Mesenchymal stem cell (in vitro differentiated cells and primary cell): ENCODE measurements around the gene RHBDF1.
A peak's percentile ranks its signal among the peaks of the same experiment; 100 is the strongest.

Experiments used
- DNase-seq: peaks from one replicate; pipeline ENCODE4 v3.0.0-alpha.2; 2013
- H2AFZ ChIP-seq: one replicate; pipeline ENCODE4 v1.6.1; 2013; ENCODE audit warnings: low read depth, mild to moderate bottlenecking, control low read depth, inconsistent platforms, low read length, moderate library complexity
- H2AK5ac ChIP-seq: 2 replicates; pipeline ENCODE4 v1.6.1; 2013; ENCODE audit warnings: low read length, moderate library complexity, mild to moderate bottlenecking, inconsistent platforms; ENCODE audit not compliant: severe bottlenecking
- H2BK120ac ChIP-seq: one replicate; pipeline ENCODE4 v1.6.1; 2013; ENCODE audit warnings: low read depth, mild to moderate bottlenecking, inconsistent platforms, low read length, moderate library complexity
- H2BK12ac ChIP-seq, 2 experiments: one replicate each; pipeline ENCODE4 v1.6.1; 2013; ENCODE audit warnings: inconsistent platforms in 2 of 2, low read length in 2 of 2, mild to moderate bottlenecking in 2 of 2, moderate library complexity in 2 of 2, control low read depth in 1 of 2
- H2BK15ac ChIP-seq: one replicate; pipeline ENCODE4 v1.6.1; 2013; ENCODE audit warnings: mild to moderate bottlenecking, low read depth, inconsistent platforms; ENCODE audit not compliant: poor library complexity, severe bottlenecking
- H2BK5ac ChIP-seq: 2 replicates; pipeline ENCODE4 v1.6.1; 2013; ENCODE audit warnings: low read depth, mild to moderate bottlenecking, low read length, control low read depth, inconsistent platforms; ENCODE audit not compliant: poor library complexity, severe bottlenecking
- H3K14ac ChIP-seq, 2 experiments: one replicate each; pipeline ENCODE4 v1.6.1; 2013; ENCODE audit warnings: inconsistent platforms in 2 of 2, low read length in 2 of 2, control low read depth in 1 of 2, mild to moderate bottlenecking in 1 of 2, moderate library complexity in 1 of 2
- H3K18ac ChIP-seq, 2 experiments: one replicate each; pipeline ENCODE4 v1.6.1; 2013; ENCODE audit warnings: inconsistent platforms in 2 of 2, low read length in 2 of 2, control low read depth in 1 of 2, low read depth in 1 of 2, mild to moderate bottlenecking in 1 of 2
- H3K23ac ChIP-seq, 2 experiments: one replicate each; pipeline ENCODE4 v1.6.1; 2013; ENCODE audit warnings: inconsistent platforms in 2 of 2, low read length in 2 of 2, mild to moderate bottlenecking in 2 of 2, moderate library complexity in 2 of 2, control low read depth in 1 of 2
- H3K27ac ChIP-seq: 2 replicates; pipeline ENCODE4 v1.5.1; 2013; ENCODE audit warnings: mild to moderate bottlenecking, moderate library complexity, low read length, control low read depth, inconsistent platforms; ENCODE audit not compliant: poor library complexity, severe bottlenecking
- H3K27me3 ChIP-seq, 2 experiments: 2 replicates each; pipeline versions ENCODE4 v1.6.1 to v1.7.0; 2013; ENCODE audit warnings: low read length in 2 of 2, mild to moderate bottlenecking in 2 of 2, moderate library complexity in 2 of 2, control low read depth in 1 of 2, inconsistent platforms in 1 of 2; ENCODE audit not compliant: control insufficient read depth in 1 of 2, insufficient read depth in 1 of 2
- H3K36me3 ChIP-seq, 2 experiments: 2 replicates each; pipeline versions ENCODE4 v1.6.1 to v1.7.0; 2013; ENCODE audit warnings: low read length in 2 of 2, control low read depth in 1 of 2, inconsistent platforms in 1 of 2, low read depth in 1 of 2, mild to moderate bottlenecking in 1 of 2; ENCODE audit not compliant: insufficient read depth in 2 of 2, control insufficient read depth in 1 of 2
- H3K4ac ChIP-seq, 2 experiments: one replicate each; pipeline ENCODE4 v1.6.1; 2013; ENCODE audit warnings: inconsistent platforms in 2 of 2, low read length in 2 of 2, mild to moderate bottlenecking in 2 of 2, moderate library complexity in 2 of 2, control low read depth in 1 of 2, low read depth in 1 of 2
- H3K4me1 ChIP-seq: 2 replicates; pipeline ENCODE4 v1.6.1; 2013; ENCODE audit warnings: low read depth, low read length, control low read depth; ENCODE audit not compliant: control insufficient read depth, insufficient read depth
- H3K4me2 ChIP-seq: 2 replicates; pipeline ENCODE4 v1.6.1; 2013; ENCODE audit warnings: low read length, mild to moderate bottlenecking, inconsistent platforms; ENCODE audit not compliant: poor library complexity, severe bottlenecking
- H3K4me3 ChIP-seq, 2 experiments: 2 replicates each; pipeline versions ENCODE4 v1.5.1 to v1.7.0; 2013; ENCODE audit warnings: low read length in 2 of 2, mild to moderate bottlenecking in 2 of 2, control low read depth in 1 of 2, low read depth in 1 of 2; ENCODE audit not compliant: insufficient read depth in 1 of 2
- H3K79me1 ChIP-seq: replicated peaks from 2 replicates; pipeline ENCODE4 v1.6.1; 2013; ENCODE audit warnings: mild to moderate bottlenecking, control low read depth, low read length, inconsistent platforms; ENCODE audit not compliant: poor library complexity, severe bottlenecking
- H3K9ac ChIP-seq: 2 replicates; pipeline ENCODE4 v1.7.0; 2013; ENCODE audit warnings: mild to moderate bottlenecking, low read length, moderate library complexity
- H3K9me3 ChIP-seq: 2 replicates; pipeline ENCODE4 v1.7.0; 2013; ENCODE audit warnings: mild to moderate bottlenecking, low read length; ENCODE audit not compliant: control insufficient read depth
- H4K8ac ChIP-seq: one replicate; pipeline ENCODE4 v1.6.1; 2013; ENCODE audit warnings: inconsistent platforms, mild to moderate bottlenecking, low read length, moderate library complexity
- H4K91ac ChIP-seq: one replicate; pipeline ENCODE4 v1.6.1; 2013; ENCODE audit warnings: mild to moderate bottlenecking, low read length, inconsistent platforms
- WGBS: methylation state at CpG from one replicate; pipeline ENCODE4 v1.1.7; 2013; ENCODE audit warnings: mixed read lengths; 5-methylcytosine and 5-hydroxymethylcytosine counted together

Gene RHBDF1

DNA sequence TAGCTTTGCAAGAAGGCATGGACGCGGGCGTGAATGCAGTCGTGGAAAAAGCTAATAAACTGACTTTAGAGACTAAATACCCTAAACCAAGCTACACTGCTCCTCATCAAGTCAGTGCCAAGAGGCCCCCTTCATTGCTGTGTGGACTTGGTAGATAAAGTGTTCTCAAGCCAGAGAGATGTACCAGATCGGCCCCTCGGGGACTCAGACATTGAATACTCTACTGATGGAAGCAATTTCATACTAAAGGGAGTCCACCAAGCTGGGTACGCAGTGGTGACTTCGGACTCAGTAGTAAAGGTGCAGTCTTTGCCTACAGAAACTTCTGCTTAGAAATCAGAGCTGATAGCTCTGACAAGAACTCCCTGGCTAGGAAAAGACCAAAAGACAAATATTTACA is 27.8 kb downstream of the RHBDF1 start:
- Histone ChIP-seq H3K14ac (no peak overlapping the region), H2BK5ac (no peak overlapping the region), H3K18ac (no peak overlapping the region), H4K91ac (no peak overlapping the region), H2AFZ (no peak overlapping the region), H3K36me3 (peaks cover 28 to 37% of the 10 kb centered on the region in 2 experiments), H3K23ac (no peak overlapping the region), H3K4ac (no peak overlapping the region), H2BK15ac (no peak overlapping the region), H3K27ac (no peak overlapping the region), H3K79me1 (peaks cover 17% of the 10 kb centered on the region), H4K8ac (no peak overlapping the region), H3K9me3 (no peaks in the 10 kb centered on the region), H3K27me3 (no peaks in the 10 kb centered on the region), H3K4me1 (peaks cover 3% of the 10 kb centered on the region), H2BK12ac (no peak overlapping the region), H3K9ac (no peak overlapping the region), H2BK120ac (no peak overlapping the region), H3K4me2 (no peak overlapping the region), H3K4me3 (no peak overlapping the region), H2AK5ac (no peak overlapping the region)
- over 99% methylated on average over 4 of the region's 8 CpGs for WGBS
- no peak for DNase-seq

DNA sequence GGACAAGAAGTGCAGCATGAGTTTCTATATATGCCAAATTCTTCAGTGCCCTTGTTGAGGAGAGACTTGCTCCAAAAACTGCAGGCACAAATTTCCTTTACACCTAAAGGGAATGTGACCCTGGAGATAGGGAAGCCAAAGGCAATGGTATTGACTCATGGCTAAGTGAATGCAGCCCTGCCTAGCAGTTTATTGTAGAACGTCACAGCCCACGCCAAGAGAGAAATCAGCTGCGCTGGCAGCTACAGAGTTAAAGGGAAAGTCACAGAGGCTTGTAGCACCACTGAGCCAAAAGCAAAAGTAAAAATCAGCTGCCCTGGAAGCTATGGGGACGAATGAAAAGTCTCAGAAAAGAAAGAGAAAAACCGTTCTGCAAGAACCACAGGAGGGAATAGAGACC is 29.1 kb downstream of the RHBDF1 start:
- H4K8ac ChIP-seq: no peak overlapping the region
- no peak overlapping the region for H3K27ac ChIP-seq
- no peak overlapping the region for H3K9ac ChIP-seq
- H3K79me1 ChIP-seq: peaks cover 15% of the 10 kb centered on the region
- no peak overlapping the region for H2BK12ac ChIP-seq
- H2AK5ac ChIP-seq: no peak overlapping the region
- no peak overlapping the region for H3K4me3 ChIP-seq
- no peak overlapping the region for H4K91ac ChIP-seq
- peaks cover 9% of the 10 kb centered on the region for H3K4me1 ChIP-seq
- peaks cover 28 to 36% of the 10 kb centered on the region in 2 experiments for H3K36me3 ChIP-seq
- H3K4me2 ChIP-seq: no peak overlapping the region
- H3K9me3 ChIP-seq: no peaks in the 10 kb centered on the region
- WGBS: 91% methylated on average over 5 of the region's 5 CpGs
- no peak overlapping the region for H3K14ac ChIP-seq
- H3K18ac ChIP-seq: no peak overlapping the region
- no peak overlapping the region for H2BK5ac ChIP-seq
- H2AFZ ChIP-seq: no peak overlapping the region
- no peaks in the 10 kb centered on the region for H3K27me3 ChIP-seq
- no peak overlapping the region for H2BK120ac ChIP-seq
- H2BK15ac ChIP-seq: no peak overlapping the region
- no peak overlapping the region for H3K23ac ChIP-seq
- DNase-seq: no peak
- H3K4ac ChIP-seq: no peak overlapping the region

DNA sequence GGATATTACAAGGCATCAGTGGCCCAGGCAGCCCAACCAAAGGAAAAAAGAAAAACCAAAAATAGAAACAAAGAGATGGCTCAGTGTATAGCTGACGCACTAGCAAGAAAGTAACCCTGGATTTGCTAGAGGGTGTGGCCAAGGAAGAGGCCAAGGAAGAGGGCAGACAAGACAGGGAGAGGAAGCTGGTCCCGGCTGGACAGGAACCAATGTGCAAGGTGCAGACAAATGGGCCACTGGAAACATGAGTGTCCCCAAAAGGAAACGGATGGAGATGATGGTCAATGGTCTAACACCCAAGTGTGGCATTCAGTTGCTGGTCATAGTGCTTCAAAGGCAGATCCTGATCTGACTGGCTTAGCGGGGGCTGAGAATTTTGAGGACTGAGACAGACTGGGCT is 29.7 kb downstream of the RHBDF1 start:
- Histone ChIP-seq H3K4ac (no peak overlapping the region), H2AFZ (no peak overlapping the region), H2BK120ac (no peak overlapping the region), H3K9ac (no peak overlapping the region), H3K36me3 (peaks cover 32 to 33% of the 10 kb centered on the region in 2 experiments), H2BK5ac (no peak overlapping the region), H3K23ac (no peak overlapping the region), H3K4me3 (no peak overlapping the region), H3K18ac (no peak overlapping the region), H4K8ac (no peak overlapping the region), H3K27me3 (no peaks in the 10 kb centered on the region), H3K4me1 (peaks cover 7% of the 10 kb centered on the region), H3K14ac (no peak overlapping the region), H3K9me3 (no peaks in the 10 kb centered on the region), H4K91ac (no peak overlapping the region), H3K27ac (no peak overlapping the region), H3K4me2 (no peak overlapping the region), H2AK5ac (no peak overlapping the region), H2BK12ac (no peak overlapping the region), H2BK15ac (no peak overlapping the region), H3K79me1 (peaks cover 12% of the 10 kb centered on the region)
- DNase-seq: no peak
- WGBS: 98% methylated on average over 4 of the region's 4 CpGs

DNA sequence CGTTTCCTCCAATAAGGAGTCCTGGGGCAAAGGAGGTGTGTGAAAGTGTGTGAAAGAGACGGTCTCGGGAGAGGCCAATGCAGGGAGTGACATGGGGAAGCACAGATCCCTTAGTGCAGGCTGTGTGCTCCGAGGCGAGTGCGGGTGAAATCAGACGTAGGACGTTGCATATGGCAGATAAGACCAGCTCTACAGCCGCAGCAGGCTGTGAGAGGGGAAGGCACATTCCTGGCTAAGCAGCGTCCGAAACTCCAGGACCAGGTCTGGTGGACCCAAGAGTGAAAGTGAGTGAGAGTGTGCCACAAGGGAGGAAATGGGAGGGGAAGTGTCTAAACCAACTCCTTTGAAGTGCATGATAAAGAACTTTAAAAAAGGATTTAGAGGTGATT is 30.4 kb downstream of the RHBDF1 start:
- H3K4me3 ChIP-seq: peak overlapping the region in 1 of 2 experiments; percentile 73
- H3K9ac ChIP-seq: peak overlapping the region; percentile 57
- H3K23ac ChIP-seq: no peak overlapping the region
- H3K4me2 ChIP-seq: no peak overlapping the region
- no peak overlapping the region for H2BK5ac ChIP-seq
- H2BK120ac ChIP-seq: no peak overlapping the region
- H3K18ac ChIP-seq: no peak overlapping the region
- no peak overlapping the region for H2BK15ac ChIP-seq
- no peak overlapping the region for H3K4ac ChIP-seq
- no peaks in the 10 kb centered on the region for H3K9me3 ChIP-seq
- no peak for DNase-seq
- peaks cover 7% of the 10 kb centered on the region for H3K4me1 ChIP-seq
- H3K14ac ChIP-seq: no peak overlapping the region
- no peak overlapping the region for H2AFZ ChIP-seq
- H4K91ac ChIP-seq: no peak overlapping the region
- H3K36me3 ChIP-seq: peaks cover 29% of the 10 kb centered on the region in 2 experiments
- H3K79me1 ChIP-seq: peaks cover 9% of the 10 kb centered on the region
- no peak overlapping the region for H3K27ac ChIP-seq
- H2AK5ac ChIP-seq: no peak overlapping the region
- 97% methylated on average over 11 of the region's 11 CpGs for WGBS
- no peak overlapping the region for H4K8ac ChIP-seq
- no peaks in the 10 kb centered on the region for H3K27me3 ChIP-seq
- no peak overlapping the region for H2BK12ac ChIP-seq
